Activated naive CD4-positive, alpha-beta T cell treated with anti-CD3 and anti-CD28 coated beads, Interleukin-2, amount 50 U/mL, for 72 hours (primary cell): ENCODE measurements around the gene ALDH3B1. TPM values are rescaled to one million over a fixed set of nuclear protein-coding genes. Genes with fewer than 3 reads are reported as not detected.
"Not testable (repeated sequence)": the region's sequence is repeated elsewhere in the genome, so short reads cannot be mapped to it uniquely, and the experiment has no call there.

Source experiments
- ATAC-seq, 2 donors: fragments of 150-1000 bp; cut with Tn5 transposase; 2 replicates each; pipeline ENCODE4 v1.10.0; 2021; ENCODE audit warnings: mild to moderate bottlenecking in 2 of 2, moderate library complexity in 2 of 2
- DNase-seq, 2 donors: peaks; one replicate each; pipeline ENCODE4 v3.0.0; 2021 to 2022; ENCODE audit warnings: low spot score in 2 of 2
- H3K27ac Mint-ChIP-seq, 2 donors: one replicate each; pipeline ENCODE4 v1.8.0; 2022; ENCODE audit warnings: mild to moderate bottlenecking in 2 of 2, mixed read lengths in 2 of 2
- H3K36me3 Mint-ChIP-seq, 2 donors: one replicate each; pipeline ENCODE4 v1.8.0; 2022; ENCODE audit warnings: mixed read lengths in 2 of 2
- H3K9me3 Mint-ChIP-seq, 2 donors: one replicate each; pipeline ENCODE4 v1.8.0; 2022; ENCODE audit warnings: mixed read lengths in 2 of 2
- total RNA-seq, 2 donors: library from RNA; stranded (reverse); gene quantifications; one replicate each; pipeline ENCODE4 v1.2.3, GENCODE V29; 2022

Gene ALDH3B1
- total RNA-seq, 2 donors from 2014 or later: 0.11 TPM; not detected in 1

- DNase-seq, H3K36me3 Mint-ChIP-seq, H3K27ac Mint-ChIP-seq, H3K9me3 Mint-ChIP-seq, ATAC-seq: not testable (repeated sequence)
Observed at GRCh38 chr11:67995129-67995528, 15.0 kb upstream of the ALDH3B1 start.

GRCh38 chr11:67995579-67995978 lies 14.5 kb upstream of the ALDH3B1 start:
- not testable (repeated sequence) for DNase-seq, H3K9me3 Mint-ChIP-seq, ATAC-seq, H3K36me3 Mint-ChIP-seq, H3K27ac Mint-ChIP-seq

GRCh38 chr11:67996051-67996450 lies 14.1 kb upstream of the ALDH3B1 start:
- DNase-seq (no peak), ATAC-seq (no peak)
- no peaks in the 10 kb centered on the region for H3K9me3 Mint-ChIP-seq
- no peak overlapping the region for H3K27ac Mint-ChIP-seq
- H3K36me3 Mint-ChIP-seq: no peaks in the 10 kb centered on the region

GRCh38 chr11:67996622-67997474 lies 13.3 kb upstream of the ALDH3B1 start:
- Mint-ChIP-seq H3K36me3 (no peaks in the 10 kb centered on the region), H3K9me3 (no peaks in the 10 kb centered on the region)

GRCh38 chr11:67997475-67997921 lies 12.6 kb upstream of the ALDH3B1 start:
- H3K27ac Mint-ChIP-seq: peak overlapping the region in 1 of 2 donors; percentile 11
- H3K36me3 Mint-ChIP-seq: no peaks in the 10 kb centered on the region
- no peak for DNase-seq
- no peaks in the 10 kb centered on the region for H3K9me3 Mint-ChIP-seq
- ATAC-seq: no peak

More at GRCh38 chr11:67996622-67997474, 13.3 kb upstream of the ALDH3B1 start:
- H3K27ac Mint-ChIP-seq: peak overlapping the region in 1 of 2 donors; percentile 11
- ATAC-seq (peak; percentile 30 to 81), DNase-seq (peak in 1 of 2 donors; percentile 68)

DNA sequence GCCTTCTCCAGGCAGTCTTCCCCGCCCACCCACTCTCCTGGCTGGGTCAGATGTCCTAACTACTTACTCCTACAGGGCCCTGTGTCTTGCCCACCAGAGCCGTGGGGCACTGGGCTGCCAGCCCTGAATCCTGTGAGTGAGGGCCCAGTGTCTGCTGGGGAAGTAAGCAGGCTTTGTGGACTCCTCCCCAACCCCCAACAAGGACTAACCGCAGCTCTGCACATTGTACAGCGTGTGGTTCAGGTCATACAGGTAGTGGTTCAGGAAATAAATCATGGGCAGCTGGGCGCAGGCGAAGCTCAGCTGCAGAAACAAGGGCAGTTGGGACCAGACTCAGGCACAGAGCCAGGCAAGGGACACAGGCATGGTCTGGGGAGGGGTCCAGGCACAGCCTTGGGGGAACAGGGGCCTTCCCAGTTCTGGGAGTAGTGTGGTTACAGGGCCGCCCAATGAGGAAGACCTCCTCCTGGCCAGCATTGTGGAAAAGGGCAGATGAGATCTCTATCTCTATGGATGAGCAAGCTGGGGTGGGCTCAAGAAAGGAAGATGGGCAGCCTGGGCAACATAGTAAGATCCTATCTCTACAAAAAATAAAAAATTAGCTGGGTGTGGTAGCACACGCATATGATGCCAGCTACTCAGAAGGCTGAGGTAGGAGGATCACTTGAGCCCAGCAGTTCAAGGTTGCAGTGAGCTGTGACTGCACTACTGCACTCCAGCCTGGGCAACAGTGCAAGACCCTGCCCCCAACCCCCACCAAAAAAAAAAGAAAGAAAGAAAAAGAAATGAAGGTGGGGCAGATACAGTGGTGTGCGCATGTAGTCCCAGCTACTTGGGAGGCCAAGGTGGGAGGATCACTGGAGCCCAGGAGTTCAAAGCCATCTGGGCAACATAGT lies 11.7 kb upstream of the ALDH3B1 start:
- no peak for DNase-seq
- Mint-ChIP-seq H3K9me3 (no peaks in the 10 kb centered on the region), H3K36me3 (no peaks in the 10 kb centered on the region), H3K27ac (no peak overlapping the region)
- ATAC-seq: peak; percentile 30 to 61

GRCh38 chr11:67999201-67999629 lies 10.9 kb upstream of the ALDH3B1 start:
- ATAC-seq (no peak), DNase-seq (no peak)
- no peaks in the 10 kb centered on the region for H3K9me3 Mint-ChIP-seq
- no peak overlapping the region for H3K27ac Mint-ChIP-seq
- no peaks in the 10 kb centered on the region for H3K36me3 Mint-ChIP-seq

DNA sequence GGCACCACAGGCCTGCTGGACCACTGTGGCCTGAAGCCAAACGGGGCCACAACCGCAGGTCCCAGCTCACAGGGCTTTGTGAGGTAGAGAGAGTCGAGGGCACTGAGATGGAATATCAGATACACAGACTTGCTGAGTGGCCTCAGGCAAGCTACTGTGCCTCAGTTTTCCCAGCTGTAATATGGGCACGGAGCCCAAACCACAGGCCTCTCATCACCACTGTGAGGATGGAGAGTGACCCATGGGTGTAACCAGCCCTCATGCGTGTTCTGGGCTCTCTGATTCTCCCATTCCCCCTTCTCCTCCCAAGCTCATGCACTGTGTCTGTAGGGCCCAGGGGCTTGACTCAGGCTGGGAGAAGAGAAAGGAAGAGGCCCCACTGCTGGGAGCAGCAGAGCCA lies 10.4 kb upstream of the ALDH3B1 start:
- Mint-ChIP-seq H3K27ac (no peak overlapping the region), H3K9me3 (no peaks in the 10 kb centered on the region), H3K36me3 (no peaks in the 10 kb centered on the region)
- no peak for DNase-seq
- no peak for ATAC-seq

DNA sequence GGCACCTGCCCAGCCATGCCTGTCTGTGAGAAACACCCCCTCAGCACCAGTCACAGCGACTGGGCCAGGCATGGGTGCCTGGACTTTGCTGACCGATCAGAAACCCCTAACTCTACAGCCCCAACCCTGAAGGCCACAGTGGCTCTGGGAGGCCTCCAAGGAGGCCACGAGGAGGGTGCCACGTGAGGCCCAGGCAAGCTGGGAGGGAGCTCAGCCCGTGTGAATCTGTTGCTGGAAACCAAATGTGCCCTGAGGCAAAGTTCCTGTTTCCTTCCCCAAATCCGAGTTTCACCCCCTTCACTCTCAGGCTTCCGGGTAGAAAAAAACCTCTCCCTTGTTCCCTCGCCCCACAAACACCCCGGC lies 7.6 kb upstream of the ALDH3B1 start:
- no peak for ATAC-seq
- H3K9me3 Mint-ChIP-seq: no peaks in the 10 kb centered on the region
- H3K36me3 Mint-ChIP-seq: no peaks in the 10 kb centered on the region
- H3K27ac Mint-ChIP-seq: no peak overlapping the region
- no peak for DNase-seq

DNA sequence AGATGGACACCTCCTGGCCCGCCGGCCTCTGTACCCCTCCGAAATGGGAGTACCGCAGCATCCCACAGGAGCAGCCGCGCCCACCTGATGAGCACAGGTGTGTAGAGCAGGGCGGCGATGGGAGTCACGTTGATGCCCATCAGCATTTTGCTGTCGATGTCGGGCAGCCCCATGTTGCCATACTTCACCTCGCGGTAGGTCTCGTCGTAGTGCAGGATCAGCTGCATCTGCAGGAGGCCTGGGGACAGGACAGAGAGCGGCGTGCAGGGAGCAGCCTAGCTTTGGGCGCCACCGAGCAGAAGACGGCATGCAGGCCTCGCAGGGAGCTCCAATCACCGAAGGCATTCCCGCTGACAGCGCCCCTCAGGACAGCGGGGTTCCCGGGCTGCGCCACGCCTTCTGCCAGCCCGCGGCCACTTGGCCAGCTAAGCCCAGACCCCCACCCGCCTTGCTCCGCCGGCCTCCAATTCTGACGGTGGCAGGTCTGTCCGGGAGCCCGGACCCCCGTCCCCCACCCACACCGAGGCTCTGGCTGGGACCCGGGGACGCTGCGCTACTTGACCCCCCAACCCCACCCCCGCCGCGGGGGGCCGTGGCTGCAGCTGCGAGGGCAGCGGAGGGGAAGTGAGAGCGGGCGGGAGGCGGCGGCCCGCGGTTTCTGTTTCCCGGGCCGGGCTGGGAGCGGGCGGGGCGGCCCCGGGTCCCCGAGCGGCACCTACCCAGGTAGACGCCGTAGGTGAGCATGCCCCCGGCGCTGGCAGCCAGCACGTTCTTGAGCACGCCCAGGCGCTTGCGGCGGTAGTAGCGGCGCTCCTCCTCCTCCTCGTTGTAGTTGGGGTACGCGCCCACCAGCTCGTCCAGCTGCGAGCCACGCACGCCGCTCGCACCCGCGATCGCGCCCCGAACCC lies 6.9 kb upstream of the ALDH3B1 start:
- Mint-ChIP-seq H3K36me3 (no peaks in the 10 kb centered on the region), H3K9me3 (no peaks in the 10 kb centered on the region), H3K27ac (no peak overlapping the region)
- ATAC-seq: peak; percentile 50 to 72
- peak in 1 of 2 donors; percentile 49 for DNase-seq

DNA sequence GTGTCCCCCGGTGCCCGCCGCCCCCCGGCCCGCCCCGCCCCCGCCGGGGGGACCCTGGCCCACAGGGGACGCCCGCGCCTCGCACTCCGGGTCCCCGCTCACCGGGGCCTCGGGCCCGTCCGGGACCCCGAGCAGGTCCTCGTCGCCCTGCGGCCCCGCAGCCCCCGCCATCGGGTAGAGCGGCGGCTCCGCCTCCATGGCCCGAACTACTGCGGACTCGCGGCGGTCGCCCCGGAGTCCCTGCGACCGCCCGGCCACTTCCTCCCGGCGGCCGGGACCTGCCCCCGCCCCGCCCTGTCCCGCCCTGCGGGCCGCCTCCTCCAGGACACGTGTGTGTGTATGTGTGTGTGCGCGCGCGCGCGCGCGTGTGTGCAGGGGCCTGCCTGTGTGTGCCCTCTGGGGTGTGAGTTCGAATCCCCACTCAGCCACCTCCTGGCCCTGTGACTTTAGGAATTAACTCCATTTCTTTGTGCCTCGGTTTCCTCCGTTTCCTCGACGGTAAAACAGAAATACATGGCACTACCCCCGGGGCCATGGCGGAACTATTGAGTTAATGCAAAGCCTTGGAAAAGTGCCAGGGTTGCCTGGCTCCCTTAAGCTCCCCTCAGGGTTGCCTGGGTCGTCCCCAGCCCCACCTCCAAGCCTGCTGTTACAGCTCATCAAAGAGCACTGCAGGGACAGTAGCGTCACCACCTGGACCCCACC lies 6.1 kb upstream of the ALDH3B1 start, which contains the start of gene UNC93B1:
Gene UNC93B1, minus strand, starts transcription at position 252 of the 705 bp plus-strand sequence. Its CDS starts 54 bp downstream, at position 198.
- Mint-ChIP-seq H3K27ac (peak within 1 kb of the TSS in 1 of 2 donors; percentile 50), H3K9me3 (no peaks in the 10 kb centered on the region), H3K36me3 (no peaks in the 10 kb centered on the region)
- peak; percentile 85 to 86 for DNase-seq
- peak; percentile 97 to 98 for ATAC-seq

DNA sequence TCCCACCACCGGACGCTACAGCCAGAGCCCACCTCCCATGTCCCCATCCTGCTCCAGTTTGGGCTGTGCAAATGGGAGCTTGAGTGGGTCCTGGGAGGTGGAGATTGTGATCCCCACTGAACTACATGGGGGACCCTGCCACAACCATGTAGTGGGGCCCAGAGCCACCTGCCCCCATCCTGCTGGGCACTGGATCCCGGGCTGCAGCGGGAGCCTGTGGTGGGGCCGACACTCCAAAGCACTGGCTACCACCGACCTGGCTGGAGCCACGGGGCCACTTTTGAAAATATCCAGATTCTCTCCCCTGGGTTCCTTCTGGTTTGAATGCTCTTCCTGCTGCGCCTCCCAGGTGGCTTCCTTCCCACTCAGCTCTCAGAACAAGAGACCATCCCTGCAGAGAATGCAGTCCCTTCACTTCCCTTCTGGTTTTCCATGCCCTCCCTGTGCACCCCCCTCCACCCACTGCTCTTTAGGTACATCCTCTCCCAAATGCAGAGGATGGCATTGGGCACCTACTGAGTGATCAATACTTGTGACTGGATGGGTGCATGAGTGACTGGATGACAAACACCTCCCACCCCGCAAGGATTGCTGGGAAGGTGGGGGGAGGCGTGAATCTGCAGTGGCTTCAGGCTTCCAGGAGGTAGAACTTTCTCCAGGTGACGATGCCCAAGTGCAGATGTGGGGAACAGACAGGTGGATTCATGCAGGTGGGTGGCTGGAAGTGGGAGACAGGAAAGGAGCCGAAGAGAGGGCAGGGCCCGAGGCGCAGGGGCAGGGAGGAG lies 5.4 kb upstream of the ALDH3B1 start:
- H3K9me3 Mint-ChIP-seq: no peaks in the 10 kb centered on the region
- peak overlapping the region in 1 of 2 donors; percentile 50 for H3K27ac Mint-ChIP-seq
- DNase-seq (no peak), ATAC-seq (no peak)
- H3K36me3 Mint-ChIP-seq: no peaks in the 10 kb centered on the region

DNA sequence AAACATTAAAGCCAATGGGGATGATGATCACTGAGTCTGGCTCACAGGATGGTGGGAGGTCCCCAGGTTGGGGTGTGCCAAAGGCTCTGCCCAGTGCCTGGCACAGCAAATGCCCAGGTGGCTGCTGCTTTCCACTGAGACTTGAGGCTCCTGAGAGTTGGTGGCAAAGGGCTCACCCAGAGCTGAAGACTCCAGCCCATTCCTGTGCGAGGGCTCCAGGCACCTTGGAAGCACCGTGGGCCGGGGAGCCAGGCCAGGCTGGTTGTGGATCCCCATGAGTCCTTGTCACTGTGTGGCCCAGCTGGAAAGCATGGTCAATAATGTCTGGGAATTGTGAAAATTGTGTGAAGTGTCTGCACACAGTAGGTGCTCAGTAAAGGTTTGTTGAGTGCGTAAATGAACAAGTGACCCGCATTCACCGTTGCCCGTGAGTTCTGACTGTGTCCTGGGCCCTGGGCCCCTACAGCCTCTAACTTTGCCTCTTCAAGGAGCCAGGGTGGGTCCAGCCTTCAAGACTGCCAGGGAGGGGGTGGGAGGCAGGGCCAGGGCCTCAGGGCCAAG lies 3.4 kb upstream of the ALDH3B1 start:
- no peak for ATAC-seq
- no peak for DNase-seq
- Mint-ChIP-seq H3K9me3 (no peaks in the 10 kb centered on the region), H3K27ac (peak overlapping the region in 1 of 2 donors; percentile 29), H3K36me3 (no peaks in the 10 kb centered on the region)

DNA sequence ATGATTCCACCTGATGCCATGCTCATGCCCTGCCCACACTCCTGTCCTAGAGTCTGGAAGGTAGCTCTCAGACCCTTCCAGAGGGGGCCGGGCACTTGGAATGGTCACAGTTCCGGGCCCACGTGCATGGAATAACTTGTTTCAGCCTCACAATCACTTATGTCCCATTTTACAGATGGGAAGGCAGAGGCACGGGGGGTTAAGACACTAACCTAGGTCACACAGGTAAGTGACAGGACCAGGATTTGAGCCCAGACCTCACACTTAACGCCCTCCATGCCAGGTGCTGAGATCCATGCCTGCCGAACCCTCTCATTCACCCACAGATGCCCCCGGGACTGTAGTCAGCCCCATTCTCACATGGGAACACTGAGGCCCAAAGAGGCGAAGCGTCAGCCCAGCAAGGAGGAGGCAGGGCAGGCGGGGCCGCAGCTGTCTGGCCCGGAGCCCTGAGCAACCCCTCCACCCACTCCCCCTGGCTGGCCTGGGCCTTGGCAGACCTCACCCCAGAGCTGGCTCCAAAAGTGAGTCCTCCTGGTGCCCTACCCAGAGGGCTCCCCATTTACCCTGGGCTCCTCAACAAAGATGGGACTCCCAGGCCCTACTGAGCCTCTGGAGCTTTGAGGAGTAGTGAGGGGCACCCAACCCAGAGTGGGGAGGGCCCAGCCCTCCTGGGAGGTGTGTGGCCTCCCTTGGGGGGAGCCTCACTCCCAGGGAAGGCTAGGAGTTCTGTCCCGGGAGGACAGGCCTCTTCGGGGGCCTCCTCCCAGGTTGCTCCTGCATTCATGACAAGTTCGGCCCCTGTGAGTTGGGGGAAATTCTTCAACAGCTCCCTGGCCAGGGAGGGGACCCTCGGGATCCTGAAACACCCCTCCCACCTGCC lies 2.4 kb upstream of the ALDH3B1 start:
- Mint-ChIP-seq H3K36me3 (no peaks in the 10 kb centered on the region), H3K9me3 (no peaks in the 10 kb centered on the region), H3K27ac (peak overlapping the region in 1 of 2 donors; percentile 29)
- no peak for ATAC-seq
- DNase-seq: no peak
